Esophagus muscularis mucosa (tissue), 4 donors: ENCODE results near the gene THADA.

Experiments used
- EP300 ChIP-seq: sonication (generic); formaldehyde crosslinking; IDR thresholded peaks from one replicate; pipeline ENCODE4 v1.6.1; 2017; ENCODE audit warnings: antibody characterized with exemption
- POLR2A ChIP-seq: fragments of 450-650 bp; IDR thresholded peaks from one replicate; pipeline ENCODE4 v1.6.1; 2017; ENCODE audit warnings: antibody characterized with exemption, moderate library complexity, mild to moderate bottlenecking, low read depth
- POLR2AphosphoS5 ChIP-seq, 2 donors: sonication (generic); formaldehyde crosslinking; IDR thresholded peaks; one replicate each; pipeline ENCODE4 v1.6.1; 2017; ENCODE audit warnings: antibody characterized with exemption in 2 of 2
- TF ChIP-seq, protein P1 (sequence below), 3 experiments: fragments of 200-600 bp in 2 of 3; fragments of 450-650 bp in 1 of 3; sonication (generic) in 2 of 3; IDR thresholded peaks; one replicate each; pipeline ENCODE4 v1.5.1; 2017 to 2019; ENCODE audit warnings: antibody characterized with exemption in 3 of 3, mild to moderate bottlenecking in 2 of 3, moderate library complexity in 1 of 3

DNA sequence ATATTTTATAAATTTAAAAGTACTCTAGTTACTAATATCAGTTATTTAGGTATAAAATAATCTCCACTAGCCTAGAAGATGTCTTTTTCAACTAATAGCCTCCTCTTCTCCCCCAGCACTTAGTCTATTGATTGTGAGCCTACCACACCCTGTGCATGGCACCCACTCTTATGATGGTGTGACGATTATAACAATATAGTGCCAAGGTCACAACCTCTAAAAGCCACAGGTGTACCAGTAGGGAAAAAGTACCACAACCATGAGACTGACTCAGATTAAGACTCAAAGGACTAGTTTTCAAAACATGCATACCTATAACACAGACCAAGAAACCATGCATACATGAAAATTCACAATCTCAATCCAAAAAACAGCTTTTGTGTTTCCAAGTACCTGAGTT is 27.6 kb downstream of the THADA start:
- TF ChIP-seq, protein P1, sequence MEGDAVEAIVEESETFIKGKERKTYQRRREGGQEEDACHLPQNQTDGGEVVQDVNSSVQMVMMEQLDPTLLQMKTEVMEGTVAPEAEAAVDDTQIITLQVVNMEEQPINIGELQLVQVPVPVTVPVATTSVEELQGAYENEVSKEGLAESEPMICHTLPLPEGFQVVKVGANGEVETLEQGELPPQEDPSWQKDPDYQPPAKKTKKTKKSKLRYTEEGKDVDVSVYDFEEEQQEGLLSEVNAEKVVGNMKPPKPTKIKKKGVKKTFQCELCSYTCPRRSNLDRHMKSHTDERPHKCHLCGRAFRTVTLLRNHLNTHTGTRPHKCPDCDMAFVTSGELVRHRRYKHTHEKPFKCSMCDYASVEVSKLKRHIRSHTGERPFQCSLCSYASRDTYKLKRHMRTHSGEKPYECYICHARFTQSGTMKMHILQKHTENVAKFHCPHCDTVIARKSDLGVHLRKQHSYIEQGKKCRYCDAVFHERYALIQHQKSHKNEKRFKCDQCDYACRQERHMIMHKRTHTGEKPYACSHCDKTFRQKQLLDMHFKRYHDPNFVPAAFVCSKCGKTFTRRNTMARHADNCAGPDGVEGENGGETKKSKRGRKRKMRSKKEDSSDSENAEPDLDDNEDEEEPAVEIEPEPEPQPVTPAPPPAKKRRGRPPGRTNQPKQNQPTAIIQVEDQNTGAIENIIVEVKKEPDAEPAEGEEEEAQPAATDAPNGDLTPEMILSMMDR (IDR thresholded peaks at IDR 0.05): no peak
- TF ChIP-seq POLR2A (no peak), POLR2AphosphoS5 (IDR thresholded peaks at IDR 0.05) (no peak), EP300 (no peak)
